Neural progenitor cell (in vitro differentiated cells): ENCODE measurements around the gene LURAP1L.

Experiments
- CTCF ChIP-seq: fragments of 200-600 bp; sonication (generic); IDR thresholded peaks from 2 replicates; pipeline ENCODE4 v1.5.1; 2017; ENCODE audit warnings: antibody characterized with exemption, mild to moderate bottlenecking
- EZH2 ChIP-seq: fragments of 200-600 bp; sonication (generic); IDR thresholded peaks from 2 replicates; pipeline ENCODE4 v1.6.1; 2017; ENCODE audit warnings: antibody characterized with exemption, mild to moderate bottlenecking, moderate library complexity
- EZH2phosphoT487 ChIP-seq: fragments of 200-600 bp; sonication (generic); IDR thresholded peaks from 2 replicates; pipeline ENCODE4 v1.6.1; 2017; ENCODE audit warnings: antibody characterized with exemption

GRCh38 chr9:12732971-12733370, 41.8 kb upstream of the LURAP1L start:
- TF ChIP-seq CTCF (no peak), EZH2phosphoT487 (no peak), EZH2 (no peak)
